ENCODE data around the gene ETDA.
A peak's percentile ranks its signal among the peaks of the same experiment; 100 is the strongest.
"Not testable (repeated sequence)": the region's sequence is repeated elsewhere in the genome, so short reads cannot be mapped to it uniquely, and the experiment has no call there.

ETDA gene

GRCh38 chrX:135252011-135252518 lies at the start of gene ETDA:
ETDA (plus strand) TSS chrX:135252061; CDS start chrX:135253277, 1,216 bp downstream.
- not testable (repeated sequence) for DNase-seq (ENCODE audit: low read depth); H3K4me3 ChIP-seq (ENCODE audit: low read depth, low read length)

GRCh38 chrX:135206427-135206826 lies 45.4 kb upstream of the ETDA start:
- DNase-seq (ENCODE audit: low read depth); H3K4me3 ChIP-seq (ENCODE audit: low read depth, low read length): not testable (repeated sequence)

GRCh38 chrX:135213200-135213844 lies 38.5 kb upstream of the ETDA start:
- no peak overlapping the region for H3K4me3 ChIP-seq (ENCODE audit: low read depth, low read length)
- TF ChIP-seq CTCF (IDR thresholded peaks at IDR 0.05; ENCODE audit: insufficient read depth, low read depth, low read length, missing control alignments): no peak
- peak; percentile 15 for DNase-seq (ENCODE audit: low read depth)

GRCh38 chrX:135245989-135246388 lies 5.9 kb upstream of the ETDA start:
- not testable (repeated sequence) for H3K4me3 ChIP-seq (ENCODE audit: low read depth, low read length); DNase-seq (ENCODE audit: low read depth)

- DNase-seq (ENCODE audit: low read depth): not testable (repeated sequence)
These were observed 4.3 kb downstream of the ETDA start for GRCh38 chrX:135256087-135256684.

GRCh38 chrX:135256923-135257322 lies 5.1 kb downstream of the ETDA start:
- H3K4me3 ChIP-seq (ENCODE audit: low read depth, low read length): no peak overlapping the region
- DNase-seq (ENCODE audit: low read depth): no peak
- no peak for TF ChIP-seq CTCF (IDR thresholded peaks at IDR 0.05; ENCODE audit: insufficient read depth, low read depth, low read length, missing control alignments)

More at GRCh38 chrX:135256087-135256684, 4.3 kb downstream of the ETDA start:
- not testable (repeated sequence) for H3K4me3 ChIP-seq (ENCODE audit: low read depth, low read length)

- no peak for DNase-seq (ENCODE audit: low read depth)
- no peak overlapping the region for H3K4me3 ChIP-seq (ENCODE audit: low read depth, low read length)
- no peak for TF ChIP-seq CTCF (IDR thresholded peaks at IDR 0.05; ENCODE audit: insufficient read depth, low read depth, low read length, missing control alignments)
These were observed 5.6 kb downstream of the ETDA start for GRCh38 chrX:135257469-135257868.

GRCh38 chrX:135260976-135261375 lies 9.1 kb downstream of the ETDA start:
- DNase-seq (ENCODE audit: low read depth); H3K4me3 ChIP-seq (ENCODE audit: low read depth, low read length): not testable (repeated sequence)

GRCh38 chrX:135263376-135263775 lies 11.5 kb downstream of the ETDA start:
- not testable (repeated sequence) for H3K4me3 ChIP-seq (ENCODE audit: low read depth, low read length)

GRCh38 chrX:135264206-135264605 lies 12.3 kb downstream of the ETDA start:
- no peak overlapping the region for H3K4me3 ChIP-seq (ENCODE audit: low read depth, low read length)
- TF ChIP-seq CTCF (IDR thresholded peaks at IDR 0.05; ENCODE audit: insufficient read depth, low read depth, low read length, missing control alignments): no peak

More at GRCh38 chrX:135263376-135263775, 11.5 kb downstream of the ETDA start:
- DNase-seq (ENCODE audit: low read depth): not testable (repeated sequence)

More at GRCh38 chrX:135264206-135264605, 12.3 kb downstream of the ETDA start:
- no peak for DNase-seq (ENCODE audit: low read depth)
